Measurements from ENCODE around the gene RUBCN.
"Not testable (repeated sequence)": the region's sequence is repeated elsewhere in the genome, so short reads cannot be mapped to it uniquely, and the experiment has no call there.

The RUBCN gene

GRCh38 chr3:197748597-197749314 lies 12.1 kb upstream of the RUBCN start:
- Mint-ChIP-seq H3K9me3 (no peaks in the 10 kb centered on the region), H3K27ac (peak overlapping the region; percentile 94), H3K27me3 (no peaks in the 10 kb centered on the region), H3K4me1 (peaks cover 23% of the 10 kb centered on the region), H3K4me3 (peak overlapping the region; percentile 93), H3K36me3 (no peaks in the 10 kb centered on the region)
- no peak for DNase-seq (ENCODE audit: low spot score in 2 of 2)
- ATAC-seq (ENCODE audit: low read depth) = no peak

DNA sequence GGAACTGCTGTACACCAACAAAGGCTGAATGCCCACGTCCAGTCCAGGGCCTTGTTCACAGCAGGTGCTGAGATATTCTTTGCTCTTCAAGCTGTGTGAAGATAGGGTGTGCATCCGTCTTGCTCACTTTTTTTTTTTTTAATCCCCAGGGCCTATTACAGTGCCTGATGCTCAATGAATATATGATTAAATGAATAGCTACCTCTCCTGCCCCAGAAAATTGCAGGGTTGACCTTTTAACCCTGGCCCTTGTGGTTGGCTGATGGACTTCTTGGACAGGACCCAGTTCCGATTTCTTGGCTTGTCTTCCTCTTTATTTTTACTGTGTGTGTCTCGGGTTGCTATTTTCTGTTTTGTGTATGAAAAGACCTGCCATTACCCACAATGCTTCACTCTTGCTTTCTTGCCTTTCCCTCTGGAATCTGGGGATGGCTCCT lies 10.1 kb upstream of the RUBCN start:
- Mint-ChIP-seq H3K27me3 (no peaks in the 10 kb centered on the region), H3K4me3 (no peak overlapping the region), H3K4me1 (peaks cover 17% of the 10 kb centered on the region), H3K36me3 (peaks cover 2% of the 10 kb centered on the region), H3K9me3 (no peaks in the 10 kb centered on the region), H3K27ac (no peak overlapping the region)
- DNase-seq (ENCODE audit: low spot score in 2 of 2) (no peak), ATAC-seq (ENCODE audit: low read depth) (no peak)

- Mint-ChIP-seq H3K27ac (no peak overlapping the region), H3K4me1 (peaks cover 14% of the 10 kb centered on the region), H3K27me3 (no peaks in the 10 kb centered on the region), H3K9me3 (no peaks in the 10 kb centered on the region), H3K4me3 (no peak overlapping the region), H3K36me3 (peaks cover 2% of the 10 kb centered on the region)
- ATAC-seq (ENCODE audit: low read depth) (no peak), DNase-seq (ENCODE audit: low spot score in 2 of 2) (no peak)
These were observed 9.5 kb upstream of the RUBCN start for GRCh38 chr3:197746209-197746608.

DNA sequence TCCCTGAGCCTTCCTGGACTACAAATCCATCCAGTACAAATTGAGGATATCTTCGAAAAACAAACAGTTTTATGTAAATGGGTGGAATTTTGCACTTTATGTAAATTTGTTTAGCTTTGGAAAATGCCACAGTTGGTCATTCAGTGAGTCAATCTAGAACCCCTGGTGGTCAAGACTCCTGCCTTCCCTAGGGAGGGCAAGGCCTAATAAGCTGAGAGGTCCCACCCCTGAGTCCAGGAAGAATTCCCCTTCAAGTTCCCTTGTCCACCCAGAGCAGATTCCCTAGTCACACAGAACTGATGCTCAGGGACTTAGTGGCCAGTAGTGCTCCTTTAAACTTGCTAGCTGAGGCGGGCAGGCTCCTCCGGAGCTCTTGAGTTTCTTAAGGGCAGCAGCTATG lies 6.1 kb upstream of the RUBCN start:
- no peak for ATAC-seq (ENCODE audit: low read depth)
- H3K4me1 Mint-ChIP-seq = peaks cover 7% of the 10 kb centered on the region
- no peaks in the 10 kb centered on the region for H3K9me3 Mint-ChIP-seq
- DNase-seq (ENCODE audit: low spot score in 2 of 2) = no peak
- no peak overlapping the region for H3K27ac Mint-ChIP-seq
- H3K27me3 Mint-ChIP-seq = no peaks in the 10 kb centered on the region
- no peak overlapping the region for H3K4me3 Mint-ChIP-seq
- peaks cover 2% of the 10 kb centered on the region for H3K36me3 Mint-ChIP-seq

GRCh38 chr3:197737749-197738462 lies 1.2 kb upstream of the RUBCN start:
- H3K27ac Mint-ChIP-seq = no peak overlapping the region

GRCh38 chr3:197737319-197737649 lies 580 bp upstream of the RUBCN start:
- H3K9me3 Mint-ChIP-seq = no peaks in the 10 kb centered on the region
- ATAC-seq (ENCODE audit: low read depth) = no peak
- no peak for DNase-seq (ENCODE audit: low spot score in 2 of 2)
- peaks cover 23% of the 10 kb centered on the region for H3K4me1 Mint-ChIP-seq
- H3K36me3 Mint-ChIP-seq = no peaks in the 10 kb centered on the region
- peak overlapping the region; percentile 100 for H3K4me3 Mint-ChIP-seq
- no peaks in the 10 kb centered on the region for H3K27me3 Mint-ChIP-seq
- H3K27ac Mint-ChIP-seq = peak overlapping the region; percentile 98

More at GRCh38 chr3:197737749-197738462, 1.2 kb upstream of the RUBCN start:
- H3K36me3 Mint-ChIP-seq = no peaks in the 10 kb centered on the region
- no peaks in the 10 kb centered on the region for H3K27me3 Mint-ChIP-seq
- ATAC-seq (ENCODE audit: low read depth) = no peak
- DNase-seq (ENCODE audit: low spot score in 2 of 2) = no peak
- no peaks in the 10 kb centered on the region for H3K9me3 Mint-ChIP-seq
- peak overlapping the region; percentile 100 for H3K4me3 Mint-ChIP-seq
- H3K4me1 Mint-ChIP-seq = peaks cover 18% of the 10 kb centered on the region

GRCh38 chr3:197736010-197736490 lies 654 bp downstream of the RUBCN start:
- no peaks in the 10 kb centered on the region for H3K9me3 Mint-ChIP-seq
- peaks cover 3% of the 10 kb centered on the region for H3K36me3 Mint-ChIP-seq
- H3K4me1 Mint-ChIP-seq = peaks cover 27% of the 10 kb centered on the region
- peak overlapping the region; percentile 98 for H3K27ac Mint-ChIP-seq
- H3K27me3 Mint-ChIP-seq = no peaks in the 10 kb centered on the region
- ATAC-seq (ENCODE audit: low read depth) (no peak), DNase-seq (ENCODE audit: low spot score in 2 of 2) (peak; percentile 35 to 40)
- peak overlapping the region; percentile 100 for H3K4me3 Mint-ChIP-seq

GRCh38 chr3:197734667-197735318 lies 1.9 kb downstream of the RUBCN start:
- Mint-ChIP-seq H3K27ac (peak overlapping the region; percentile 98), H3K4me1 (peaks cover 32% of the 10 kb centered on the region), H3K36me3 (peaks cover 3% of the 10 kb centered on the region), H3K4me3 (peak overlapping the region; percentile 82), H3K9me3 (no peaks in the 10 kb centered on the region), H3K27me3 (no peaks in the 10 kb centered on the region)
- peak; percentile 55 for ATAC-seq (ENCODE audit: low read depth)
- DNase-seq (ENCODE audit: low spot score in 2 of 2) = peak in 1 of 2 donors; percentile 63

DNA sequence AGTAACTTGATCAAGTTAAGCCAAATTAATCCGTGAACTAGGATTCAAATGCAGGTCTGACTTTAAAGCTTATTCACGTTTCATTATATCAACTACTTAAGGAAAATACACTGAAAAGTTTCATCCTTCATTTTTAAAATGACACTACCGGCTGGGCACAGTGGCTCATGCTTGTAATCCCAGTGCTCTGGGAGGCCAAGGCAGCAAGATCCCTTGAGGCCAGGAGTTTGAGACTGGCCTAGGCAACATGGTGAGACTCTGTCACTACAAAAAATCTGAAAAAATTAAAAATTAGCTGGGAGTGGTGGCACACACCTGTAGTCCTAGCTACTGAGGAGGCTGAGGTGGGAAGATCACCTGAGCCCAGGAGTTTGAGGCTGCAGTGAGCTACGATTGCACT lies 3.7 kb downstream of the RUBCN start:
- DNase-seq (ENCODE audit: low spot score in 2 of 2) (no peak), ATAC-seq (ENCODE audit: low read depth) (no peak)
- H3K4me3 Mint-ChIP-seq = no peak overlapping the region
- H3K4me1 Mint-ChIP-seq = peaks cover 36% of the 10 kb centered on the region
- H3K27me3 Mint-ChIP-seq = no peaks in the 10 kb centered on the region
- no peaks in the 10 kb centered on the region for H3K9me3 Mint-ChIP-seq
- peaks cover 10% of the 10 kb centered on the region for H3K36me3 Mint-ChIP-seq
- H3K27ac Mint-ChIP-seq = peak overlapping the region; percentile 98

DNA sequence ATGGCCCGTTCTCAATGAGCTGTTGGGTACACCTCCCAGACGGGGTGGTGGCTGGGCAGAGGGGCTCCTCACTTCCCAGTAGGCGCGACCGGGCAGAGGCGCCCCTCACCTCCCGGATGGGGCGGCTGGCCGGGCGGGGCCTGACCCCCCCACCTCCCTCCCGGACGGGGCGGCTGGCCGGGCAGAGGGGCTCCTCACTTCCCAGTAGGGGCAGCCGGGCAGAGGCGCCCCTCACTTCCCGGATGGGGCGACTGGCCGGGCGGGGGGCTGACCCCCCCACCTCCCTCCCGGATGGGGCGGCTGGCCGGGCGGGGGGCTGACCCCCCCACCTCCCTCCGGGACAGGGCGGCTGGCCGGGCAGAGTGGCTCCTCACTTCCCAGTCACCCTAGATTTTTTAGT lies 5.2 kb downstream of the RUBCN start:
- peaks cover 34% of the 10 kb centered on the region for H3K4me1 Mint-ChIP-seq
- not testable (repeated sequence) for H3K36me3 Mint-ChIP-seq; DNase-seq (ENCODE audit: low spot score in 2 of 2); H3K27me3 Mint-ChIP-seq; H3K4me3 Mint-ChIP-seq; H3K9me3 Mint-ChIP-seq; ATAC-seq (ENCODE audit: low read depth)
- H3K27ac Mint-ChIP-seq = peak overlapping the region; percentile 98

- not testable (repeated sequence) for ATAC-seq (ENCODE audit: low read depth); H3K9me3 Mint-ChIP-seq; H3K36me3 Mint-ChIP-seq; H3K27me3 Mint-ChIP-seq; DNase-seq (ENCODE audit: low spot score in 2 of 2); H3K4me3 Mint-ChIP-seq
- H3K4me1 Mint-ChIP-seq = peaks cover 31% of the 10 kb centered on the region
- H3K27ac Mint-ChIP-seq = peak overlapping the region; percentile 98
These were observed 5.9 kb downstream of the RUBCN start for GRCh38 chr3:197730770-197731169.

- Mint-ChIP-seq H3K36me3 (peaks cover 10% of the 10 kb centered on the region), H3K9me3 (no peaks in the 10 kb centered on the region), H3K27ac (peak overlapping the region; percentile 98), H3K4me3 (no peak overlapping the region), H3K4me1 (peaks cover 33% of the 10 kb centered on the region), H3K27me3 (no peaks in the 10 kb centered on the region)
- no peak for DNase-seq (ENCODE audit: low spot score in 2 of 2)
- no peak for ATAC-seq (ENCODE audit: low read depth)
These were observed 6.5 kb downstream of the RUBCN start for GRCh38 chr3:197730200-197730599.

- Mint-ChIP-seq H3K27me3 (no peaks in the 10 kb centered on the region), H3K4me3 (peak overlapping the region; percentile 22), H3K36me3 (peaks cover 10% of the 10 kb centered on the region), H3K27ac (peak overlapping the region; percentile 79), H3K4me1 (peaks cover 32% of the 10 kb centered on the region), H3K9me3 (no peaks in the 10 kb centered on the region)
- DNase-seq (ENCODE audit: low spot score in 2 of 2) = no peak
- ATAC-seq (ENCODE audit: low read depth) = peak; percentile 38
These were observed 8.2 kb downstream of the RUBCN start for GRCh38 chr3:197728487-197728886.

DNA sequence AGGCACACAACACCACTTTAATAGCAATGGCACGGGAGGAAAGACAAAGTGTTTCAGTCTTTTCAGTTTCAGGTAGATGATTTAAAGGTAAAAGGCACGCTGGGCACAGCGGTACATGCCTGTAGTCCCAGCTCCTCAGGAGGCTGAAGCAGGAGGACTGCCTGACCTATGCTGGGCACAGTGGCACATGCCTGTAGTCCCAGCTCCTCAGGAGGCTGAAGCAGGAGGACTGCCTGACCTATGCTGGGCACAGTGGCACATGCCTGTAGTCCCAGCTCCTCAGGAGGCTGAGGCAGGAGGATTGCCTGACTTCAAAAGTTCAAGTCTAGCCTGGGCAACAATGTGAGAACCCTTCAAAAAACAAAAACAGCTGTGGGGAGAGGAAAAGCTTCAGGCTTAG lies 8.8 kb downstream of the RUBCN start:
- not testable (repeated sequence) for ATAC-seq (ENCODE audit: low read depth); H3K27me3 Mint-ChIP-seq; DNase-seq (ENCODE audit: low spot score in 2 of 2); H3K4me3 Mint-ChIP-seq; H3K9me3 Mint-ChIP-seq
- H3K27ac Mint-ChIP-seq = peak overlapping the region; percentile 79
- peaks cover 32% of the 10 kb centered on the region for H3K4me1 Mint-ChIP-seq
- H3K36me3 Mint-ChIP-seq = peaks cover 10% of the 10 kb centered on the region
